HepG2 (cell line): ENCODE measurements around the gene CALD1. TPM values are rescaled to one million over a fixed set of nuclear protein-coding genes. Genes with fewer than 3 reads are reported as not detected.

Experiments used
- ATAC-seq: fragments of 200-7000 bp; cut with Tn5 transposase; 3 replicates; pipeline ENCODE4 v1.9.1; 2020; ENCODE audit warnings: mild to moderate bottlenecking, moderate library complexity
- BruUV-seq: library from RNA; stranded (reverse); fragments of 400-500 nt; replicated peaks from 2 replicates; lab custom pipeline; 2021; lab: Mats Ljungman, UMichigan
- CTCF ChIA-PET: fragments of 300-600 bp; formaldehyde crosslinking; extraction: SDS; loops from one replicate; lab custom pipeline; 2021; ENCODE audit warnings: low total read pairs, inconsistent platforms, low intra/inter-chr PET ratio; lab: Yijun Ruan, JAX
- POLR2A ChIA-PET: fragments of 350-600 bp; sonication (Branson Sonifier 250); formaldehyde crosslinking; loops from one replicate; lab custom pipeline; 2020; ENCODE audit warnings: antibody characterized with exemption, inconsistent platforms; lab: Yijun Ruan, JAX
- DNase-seq: peaks from one replicate; pipeline ENCODE4 v3.0.0-alpha.2; 2015; ENCODE audit warnings: low spot score
- FAIRE-seq: peaks from 3 replicates; lab custom pipeline; 2011; peaks lifted over from hg19 to GRCh38; lab: Jason Lieb, UNC
- H2AFZ ChIP-seq: one replicate; pipeline ENCODE4 v1.6.1; 2011; ENCODE audit warnings: low read length, inconsistent platforms
- H3K27ac ChIP-seq: fragments of 300-600 bp; 3 replicates; pipeline ENCODE4 v1.8.0; 2011; ENCODE audit warnings: mixed run types, mild to moderate bottlenecking, mixed read lengths, low read length, inconsistent platforms; ENCODE audit not compliant: insufficient read depth; ENCODE audit errors: extremely low read length
- H3K27me3 ChIP-seq, 2 experiments: fragments of 200-600 bp in 1 of 2; 2 replicates in 1 of 2; 3 replicates in 1 of 2; pipeline versions ENCODE4 v1.6.0 to v1.8.0; 2011; ENCODE audit warnings: low read length in 2 of 2, mild to moderate bottlenecking in 2 of 2, moderate library complexity in 2 of 2, inconsistent platforms in 1 of 2; ENCODE audit not compliant: insufficient read depth in 2 of 2, control insufficient read depth in 1 of 2
- H3K36me3 ChIP-seq, 2 experiments: fragments of 200-600 bp in 1 of 2; replicated peaks in 1 of 2; 2 replicates in 1 of 2; 3 replicates in 1 of 2; pipeline versions ENCODE4 v1.5.1 to v1.8.0; 2011; ENCODE audit warnings: low read length in 2 of 2, inconsistent platforms in 1 of 2; ENCODE audit not compliant: insufficient read depth in 2 of 2, control insufficient read depth in 1 of 2
- H3K4me1 ChIP-seq: 2 replicates; pipeline ENCODE4 v1.5.1; 2012; ENCODE audit warnings: low read length, inconsistent platforms; ENCODE audit not compliant: insufficient read depth
- H3K4me2 ChIP-seq: 2 replicates; pipeline ENCODE4 v1.6.0; 2011; ENCODE audit warnings: low read depth, low read length, inconsistent platforms
- H3K4me3 ChIP-seq, 3 experiments: fragments of 200-600 bp in 1 of 3; sonication (generic), shearing (Covaris generic) in 1 of 3; replicated peaks in 1 of 3; 2 replicates each; pipeline ENCODE4 v1.5.1; 2011 to 2016; ENCODE audit warnings: low read length in 3 of 3, inconsistent platforms in 2 of 3, low read depth in 2 of 3, mild to moderate bottlenecking in 2 of 3, control low read depth in 1 of 3, mixed read lengths in 1 of 3; ENCODE audit not compliant: insufficient read depth in 1 of 3
- H3K79me2 ChIP-seq: one replicate; pipeline ENCODE4 v1.6.1; 2011; ENCODE audit warnings: low read length, inconsistent platforms; ENCODE audit not compliant: insufficient read depth
- H3K9ac ChIP-seq: 2 replicates; pipeline ENCODE4 v1.6.0; 2011; ENCODE audit warnings: mild to moderate bottlenecking, low read depth, low read length, inconsistent platforms; ENCODE audit not compliant: insufficient read depth
- H3K9me3 ChIP-seq: 2 replicates; pipeline ENCODE4 v1.5.1; 2012; ENCODE audit warnings: mild to moderate bottlenecking, low read length
- H4K20me1 ChIP-seq: 2 replicates; pipeline ENCODE4 v1.6.0; 2011; ENCODE audit warnings: inconsistent platforms, mild to moderate bottlenecking, low read length, moderate library complexity; ENCODE audit not compliant: insufficient read depth
- CEBPZ ChIP-seq: IDR thresholded peaks from 2 replicates; pipeline ENCODE4 v1.6.1; 2012; ENCODE audit warnings: low read length, improper control_type of control experiment
- FOXC1 ChIP-seq: sonication (generic); formaldehyde crosslinking; IDR thresholded peaks from 2 replicates; pipeline ENCODE4 v1.8.0; 2022; ENCODE audit warnings: mild to moderate bottlenecking, missing genetic modification reagents, borderline replicate concordance
- FOXO4 ChIP-seq: sonication (generic); formaldehyde crosslinking; conservative IDR thresholded peaks from 2 replicates; pipeline ENCODE4 v1.8.1; 2023; ENCODE audit warnings: missing genetic modification reagents
- HHEX ChIP-seq: IDR thresholded peaks from 2 replicates; pipeline ENCODE4 v1.6.1; 2016; ENCODE audit warnings: control low read depth
- HMGXB4 ChIP-seq, 2 experiments: sonication (generic) in 1 of 2; formaldehyde crosslinking in 1 of 2; IDR thresholded peaks; 2 replicates each; pipeline versions ENCODE4 v1.4.0 to v1.6.1; 2018 to 2020; ENCODE audit warnings: missing genetic modification reagents in 2 of 2, borderline replicate concordance in 1 of 2, low read depth in 1 of 2, mild to moderate bottlenecking in 1 of 2, missing biosample characterization in 1 of 2
- KLF15 ChIP-seq: sonication (generic); formaldehyde crosslinking; IDR thresholded peaks from 2 replicates; pipeline ENCODE4 v1.8.1; 2023; ENCODE audit warnings: borderline replicate concordance, mild to moderate bottlenecking, inconsistent platforms, missing genetic modification reagents, mixed read lengths
- TARDBP ChIP-seq: sonication (generic); formaldehyde crosslinking; IDR thresholded peaks from 2 replicates; pipeline ENCODE4 v1.8.0; 2022; ENCODE audit warnings: mild to moderate bottlenecking, missing genetic modification reagents
- ZFP37 ChIP-seq: sonication (generic); formaldehyde crosslinking; IDR thresholded peaks from 2 replicates; pipeline ENCODE4 v1.4.0; 2020; ENCODE audit warnings: missing genetic modification reagents, borderline replicate concordance
- ZNF552 ChIP-seq: sonication (generic); formaldehyde crosslinking; IDR thresholded peaks from 2 replicates; pipeline ENCODE4 v1.9.0; 2022; ENCODE audit warnings: missing genetic modification reagents, mild to moderate bottlenecking, borderline replicate concordance
- ZNF83 ChIP-seq: sonication (generic); formaldehyde crosslinking; IDR thresholded peaks from 2 replicates; pipeline ENCODE4 v1.4.0; 2020; ENCODE audit warnings: missing genetic modification reagents, mild to moderate bottlenecking, borderline replicate concordance
- in situ Hi-C: cut with HindIII; loops from 2 replicates; pipeline ENCODE4 v1.10.0; 2017; ENCODE audit warnings: low pct_unique_long_range_greater_than_20kb; ENCODE audit not compliant: extremely low pct_ligation_motif_present
- intact Hi-C: fragments of 100-400 bp; cut with micrococcal nuclease; formaldehyde crosslinking; loops from one replicate; pipeline ENCODE4 v1.10.0; 2022; ENCODE audit not compliant: unreplicated experiment
- polyA plus RNA-seq, 8 experiments: library from polyadenylated mRNA; depleted of rRNA in 3 of 8; stranded (reverse) in 7 of 8; unstranded in 1 of 8; fragments of >200 nt; fragmentation: Illumina TruSeq in 4 of 8; extraction: Trizol in 4 of 8; gene quantifications; 2 replicates each; pipeline versions ENCODE4 v1.2.1 to v1.2.3, GENCODE V29; 2011 to 2016; ENCODE audit warnings: low read depth in 4 of 8, missing spikeins in 1 of 8, mixed read lengths in 1 of 8; ENCODE audit not compliant: insufficient read depth in 1 of 8
- total RNA-seq, 5 experiments: library from RNA; depleted of rRNA; stranded (reverse); fragments of >200 nt; fragmentation: Illumina TruSeq; extraction: Trizol; gene quantifications; 2 replicates each; pipeline ENCODE4 v1.2.3, GENCODE V29; 2016; ENCODE audit warnings: low read depth in 1 of 5

CALD1 gene
- total and polyA plus RNA-seq, 2 of the 13 experiments (the other 11 are each of a cell fraction or from before 2014, with no cell fraction given) = 53.0 to 112 TPM

GRCh38 chr7:134919240-134919641 is 139.8 kb downstream of the CALD1 start:
- intact Hi-C loops = no loop called here
- Histone ChIP-seq H3K4me2 (no peak overlapping the region), H3K4me1 (peaks cover 20% of the 10 kb centered on the region), H3K27me3 (no peaks in the 10 kb centered on the region), H3K36me3 (peaks cover 7 to 20% of the 10 kb centered on the region in 2 experiments), H3K9me3 (no peaks in the 10 kb centered on the region), H3K27ac (no peak overlapping the region), H3K79me2 (peaks cover 89% of the 10 kb centered on the region), H3K9ac (no peak overlapping the region), H4K20me1 (no peaks in the 10 kb centered on the region), H3K4me3 (no peak overlapping the region), H2AFZ (no peak overlapping the region)
- POLR2A ChIA-PET = no interaction called here
- TF ChIP-seq FOXC1 (CRISPR knock-in tag) = no peak
- TF ChIP-seq FOXO4 = no peak
- no peak for TF ChIP-seq ZNF552
- no peak for TF ChIP-seq ZNF83 (CRISPR knock-in tag)
- no peak for TF ChIP-seq HMGXB4 (CRISPR knock-in tag; IDR thresholded peaks at IDR 0.05; ENCODE audit: borderline replicate concordance in 1 of 2, low read depth in 1 of 2)
- TF ChIP-seq HHEX (CRISPR knock-in tag) = no peak
- no peak for TF ChIP-seq ZFP37
- no peak for TF ChIP-seq CEBPZ
- TF ChIP-seq TARDBP = no peak
- TF ChIP-seq KLF15 = no peak
- in situ Hi-C loops = no loop called here
- ATAC-seq (no peak), DNase-seq (no peak), FAIRE-seq (no peak)
- CTCF ChIA-PET = no interaction called here
- BruUV-seq = no TSS peak
